Fibroblast of villous mesenchyme (primary cell): ENCODE data around the gene GLG1. TPM values are rescaled to one million over a fixed set of nuclear protein-coding genes. Genes with fewer than 3 reads are reported as not detected.
"Not testable (repeated sequence)": the region's sequence is repeated elsewhere in the genome, so short reads cannot be mapped to it uniquely, and the experiment has no call there.

Source experiments
- DNase-seq: peaks from one replicate; pipeline ENCODE4 v3.0.0-alpha.2; 2010; ENCODE audit warnings: low read depth
- H3K4me3 ChIP-seq: 2 replicates; pipeline ENCODE4 v1.5.1; 2011; ENCODE audit warnings: low read depth, mild to moderate bottlenecking, low read length
- total RNA-seq: library from RNA; depleted of rRNA; stranded (reverse); fragments of >200 nt; gene quantifications from 2 replicates; pipeline ENCODE4 v1.2.3, GENCODE V29; 2012
- TF ChIP-seq, protein P1 (sequence below): IDR thresholded peaks from 2 replicates; pipeline ENCODE4 v1.5.1; 2012; ENCODE audit warnings: low read depth, mild to moderate bottlenecking, low read length; ENCODE audit not compliant: insufficient read depth

GLG1 gene
- total RNA-seq, 1 donor, result 158 TPM

DNA sequence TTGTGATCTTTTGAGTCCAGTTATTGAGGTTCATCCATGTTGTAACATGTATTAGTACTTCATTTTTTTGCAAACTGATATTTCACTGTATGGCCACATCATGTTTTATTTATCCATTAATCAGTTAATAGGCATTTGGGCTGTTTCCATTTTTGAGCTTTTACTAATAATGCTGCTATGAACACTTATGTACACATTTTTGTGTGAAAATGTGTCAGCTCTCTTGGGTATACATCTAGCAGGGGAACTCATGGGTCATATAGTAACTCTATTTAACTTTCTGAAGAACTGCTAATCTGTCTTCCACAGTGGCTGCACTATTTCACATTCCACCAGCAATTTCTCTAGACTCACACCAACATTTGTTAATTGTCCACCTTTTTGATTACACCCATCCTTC, 82.0 kb downstream of the GLG1 start:
- TF ChIP-seq, protein P1, sequence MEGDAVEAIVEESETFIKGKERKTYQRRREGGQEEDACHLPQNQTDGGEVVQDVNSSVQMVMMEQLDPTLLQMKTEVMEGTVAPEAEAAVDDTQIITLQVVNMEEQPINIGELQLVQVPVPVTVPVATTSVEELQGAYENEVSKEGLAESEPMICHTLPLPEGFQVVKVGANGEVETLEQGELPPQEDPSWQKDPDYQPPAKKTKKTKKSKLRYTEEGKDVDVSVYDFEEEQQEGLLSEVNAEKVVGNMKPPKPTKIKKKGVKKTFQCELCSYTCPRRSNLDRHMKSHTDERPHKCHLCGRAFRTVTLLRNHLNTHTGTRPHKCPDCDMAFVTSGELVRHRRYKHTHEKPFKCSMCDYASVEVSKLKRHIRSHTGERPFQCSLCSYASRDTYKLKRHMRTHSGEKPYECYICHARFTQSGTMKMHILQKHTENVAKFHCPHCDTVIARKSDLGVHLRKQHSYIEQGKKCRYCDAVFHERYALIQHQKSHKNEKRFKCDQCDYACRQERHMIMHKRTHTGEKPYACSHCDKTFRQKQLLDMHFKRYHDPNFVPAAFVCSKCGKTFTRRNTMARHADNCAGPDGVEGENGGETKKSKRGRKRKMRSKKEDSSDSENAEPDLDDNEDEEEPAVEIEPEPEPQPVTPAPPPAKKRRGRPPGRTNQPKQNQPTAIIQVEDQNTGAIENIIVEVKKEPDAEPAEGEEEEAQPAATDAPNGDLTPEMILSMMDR, result no peak
- no peak overlapping the region for H3K4me3 ChIP-seq
- no peak for DNase-seq

DNA sequence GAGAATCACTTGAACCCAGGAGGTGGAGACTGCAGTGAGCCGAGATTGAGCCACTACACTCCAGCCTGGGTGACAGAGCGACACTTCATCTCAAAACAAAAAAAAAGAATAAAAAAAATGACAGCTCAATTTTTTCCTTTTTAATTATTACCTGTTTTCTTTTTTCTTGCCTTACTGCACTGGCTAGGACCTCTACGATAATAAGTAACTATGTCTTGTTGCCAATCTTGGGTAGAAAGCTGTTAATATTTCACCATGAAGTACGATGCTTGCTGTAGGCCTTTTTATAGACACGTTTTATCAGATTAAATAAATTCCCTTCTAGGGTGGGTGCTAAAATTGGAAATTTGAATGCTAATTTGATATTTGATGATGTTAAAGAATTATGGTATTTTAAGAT, 82.8 kb downstream of the GLG1 start:
- TF ChIP-seq, protein P1, result no peak
- no peak overlapping the region for H3K4me3 ChIP-seq
- no peak for DNase-seq

DNA sequence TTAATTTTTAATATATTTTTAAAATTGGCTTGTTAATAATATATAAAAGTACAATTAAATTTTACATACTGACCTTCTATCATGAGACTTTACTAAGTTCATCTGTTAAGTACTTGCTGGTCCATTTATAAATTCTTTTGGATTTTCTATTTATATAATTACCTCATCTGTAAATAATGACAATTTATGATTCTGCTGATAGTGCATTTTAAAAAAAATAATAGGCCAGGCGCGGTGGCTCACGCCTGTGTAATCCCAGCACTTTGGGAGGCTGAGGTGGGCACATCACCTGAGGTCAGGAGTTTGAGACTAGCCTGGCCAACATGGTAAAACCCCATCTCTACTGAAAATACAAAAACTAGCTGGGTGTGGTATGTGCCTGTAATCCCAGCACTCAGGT, 83.2 kb downstream of the GLG1 start:
- H3K4me3 ChIP-seq, DNase-seq: not testable (repeated sequence)

DNA sequence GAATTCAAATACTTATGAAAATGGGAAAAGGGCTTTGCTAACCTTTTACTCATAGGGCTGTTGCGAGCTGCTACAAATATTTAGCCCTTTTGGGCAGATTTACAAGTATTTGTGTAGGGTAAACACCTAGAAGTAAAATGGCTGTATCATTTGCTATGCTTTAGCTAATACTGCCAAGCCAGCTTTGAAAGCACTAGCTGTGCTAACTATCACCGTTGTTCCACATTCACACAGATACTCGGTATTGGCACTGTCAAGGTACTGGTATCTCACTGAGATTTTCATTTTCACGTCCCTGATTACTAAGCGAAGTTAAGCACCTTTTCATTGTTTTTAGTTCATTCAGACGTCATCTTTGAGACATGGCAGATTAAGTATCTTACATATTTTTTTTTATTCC, 84.8 kb downstream of the GLG1 start:
- no peak for DNase-seq

DNA sequence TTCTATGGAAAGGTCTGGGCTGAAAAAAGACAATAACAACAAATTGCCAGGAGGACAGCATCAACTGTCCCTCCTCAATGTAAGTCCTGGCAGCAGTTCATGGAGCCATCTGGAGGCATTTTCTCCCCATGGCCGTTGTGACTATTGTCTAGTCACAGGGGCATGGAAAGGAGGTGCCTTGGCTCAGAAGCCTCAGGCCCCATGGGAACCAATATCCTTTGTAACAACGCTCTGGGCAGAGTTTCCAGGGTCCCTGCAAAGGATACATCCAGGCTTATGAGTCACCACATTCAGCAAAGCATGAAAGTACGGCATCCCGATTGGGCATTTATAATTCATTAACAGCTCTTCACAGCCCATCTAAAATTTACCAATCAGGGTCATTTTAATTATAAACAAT, 85.2 kb downstream of the GLG1 start:
- DNase-seq, result no peak
- TF ChIP-seq, protein P1, result no peak
- no peak overlapping the region for H3K4me3 ChIP-seq

More for the DNA sequence above, 84.8 kb downstream of the GLG1 start:
- no peak overlapping the region for H3K4me3 ChIP-seq
- TF ChIP-seq, protein P1, result no peak

DNA sequence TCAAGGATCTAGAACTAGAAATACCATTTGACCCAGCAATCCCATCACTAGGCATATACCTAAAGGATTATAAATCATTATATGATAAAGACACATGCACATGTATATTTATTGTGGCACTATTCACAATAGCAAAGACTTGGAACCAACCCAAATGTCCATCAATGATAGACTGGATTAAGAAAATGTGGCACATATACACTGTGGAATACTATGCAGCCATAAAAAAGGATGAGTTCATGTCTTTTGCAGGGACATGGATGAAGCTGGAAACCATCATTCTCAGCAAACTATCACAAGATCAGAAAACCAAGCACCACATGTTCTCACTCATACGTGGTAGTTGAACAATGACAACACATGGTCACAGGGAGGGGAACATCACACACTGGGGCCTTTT, 88.0 kb downstream of the GLG1 start:
- H3K4me3 ChIP-seq, DNase-seq: not testable (repeated sequence)

DNA sequence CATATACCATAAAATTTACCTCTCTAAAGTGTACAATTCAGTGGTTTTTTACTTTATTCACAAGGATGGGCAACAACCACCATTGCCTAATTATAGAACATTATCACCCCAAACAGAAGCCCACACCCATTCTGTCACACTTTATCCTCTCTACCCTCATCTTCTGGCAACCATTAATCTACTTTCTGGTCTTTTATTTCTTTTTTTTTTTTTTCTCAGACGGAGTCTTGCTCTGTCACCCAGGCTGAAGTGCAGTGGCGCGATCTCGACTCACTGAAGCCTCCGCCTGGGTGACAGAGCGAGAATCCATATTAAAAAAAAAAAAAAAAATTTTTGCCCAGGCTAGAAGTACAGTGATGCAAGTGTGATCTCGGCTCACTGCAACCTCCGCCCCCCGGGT, 95.0 kb downstream of the GLG1 start:
- TF ChIP-seq, protein P1, result no peak

DNA sequence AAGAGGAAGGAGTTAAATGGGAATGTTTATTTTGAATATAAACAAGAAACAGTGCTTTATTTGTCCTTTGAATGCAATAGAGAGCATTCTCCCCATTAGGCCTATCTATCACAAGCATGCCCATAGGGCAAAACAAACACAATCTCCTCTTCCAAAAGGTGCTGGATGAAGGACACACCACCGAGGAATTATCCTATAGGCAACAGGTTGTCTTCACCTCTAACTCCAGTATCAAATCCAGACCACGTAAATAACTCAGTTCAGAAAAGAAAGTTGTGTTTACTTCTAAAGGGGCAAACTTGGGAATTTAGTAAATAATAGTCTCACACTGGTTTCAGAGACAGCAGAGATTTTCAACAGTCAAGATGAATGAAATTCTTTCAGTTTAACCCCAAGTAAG, 101.9 kb downstream of the GLG1 start:
- no peak overlapping the region for H3K4me3 ChIP-seq
- DNase-seq, result no peak
- TF ChIP-seq, protein P1, result no peak

More for the DNA sequence above, 95.0 kb downstream of the GLG1 start:
- DNase-seq, result no peak
- no peak overlapping the region for H3K4me3 ChIP-seq
